A673 (cell line): ENCODE measurements around the gene TEX50.
"Not testable (repeated sequence)": the region's sequence is repeated elsewhere in the genome, so short reads cannot be mapped to it uniquely, and the experiment has no call there.

Experiments
- CTCF ChIP-seq: fragments of 300-800, 200-600 bp; sonication (generic); conservative IDR thresholded peaks from 2 replicates; pipeline ENCODE4 v1.5.1; 2017; ENCODE audit warnings: low read depth, mild to moderate bottlenecking, antibody characterized with exemption, low read length, moderate library complexity, mixed read lengths
- EZH2 ChIP-seq: fragments of 200-600 bp; sonication (generic); IDR thresholded peaks from 2 replicates; pipeline ENCODE4 v1.6.1; 2017; ENCODE audit warnings: borderline replicate concordance, low read depth, mild to moderate bottlenecking, mixed read lengths, antibody characterized with exemption, low read length; ENCODE audit not compliant: poor library complexity, severe bottlenecking

GRCh38 chr1:173613086-173613485 lies 22.1 kb upstream of the TEX50 start:
- not testable (repeated sequence) for TF ChIP-seq CTCF, EZH2
